ENCODE measurements around the gene NFIC. TPM values are rescaled to one million over a fixed set of nuclear protein-coding genes. Genes with fewer than 3 reads are reported as not detected.

NFIC gene
- polyA plus RNA-seq, 1 of the 3 experiments (the other 2 are of a cell fraction) = 7.2 TPM

DNA sequence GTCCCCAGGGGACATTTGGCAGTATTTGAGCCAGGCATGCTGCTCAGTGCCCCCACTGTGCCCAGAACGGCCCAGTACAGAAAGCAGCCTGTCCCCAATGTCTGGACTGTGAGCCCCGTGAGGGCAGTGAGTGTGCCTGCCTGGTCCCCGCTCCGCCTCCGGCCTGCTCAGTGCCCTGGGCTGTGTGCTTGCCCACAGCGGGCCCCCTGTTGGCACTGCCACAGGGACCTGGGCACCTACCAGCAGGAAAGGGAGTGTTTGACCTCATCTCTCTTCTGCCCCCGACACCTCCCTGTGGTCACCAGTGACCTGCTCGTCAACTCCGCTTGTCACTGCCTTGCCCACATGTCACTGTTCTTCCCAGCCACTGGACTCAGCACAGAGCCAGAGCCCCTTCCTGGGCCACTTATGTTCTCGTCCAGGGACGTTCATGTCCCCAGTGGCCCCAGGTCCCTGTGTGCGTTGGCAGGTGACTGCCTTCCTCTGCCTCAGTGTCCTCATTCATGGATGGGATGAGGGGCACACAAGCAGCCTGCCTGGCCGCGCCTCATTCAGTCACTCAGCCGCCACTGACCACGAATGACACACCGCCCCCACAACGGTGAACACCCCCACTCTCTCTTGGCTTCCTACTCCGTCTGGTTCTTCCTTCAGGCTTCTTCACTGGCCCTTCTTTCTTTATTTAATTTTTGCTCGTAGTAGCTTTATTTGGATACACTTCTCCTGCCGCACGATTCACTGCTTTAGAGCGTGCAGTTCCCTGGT, 142.6 kb downstream of the NFIC start:
- Histone ChIP-seq H3F3A (replicated peaks; ENCODE audit: insufficient read depth) (peaks cover 13% of the 10 kb centered on the region), H3K4me1 (ENCODE audit: control insufficient read depth in 1 of 2, insufficient read depth in 2 of 2, low read depth in 1 of 2, low read length in 1 of 2) (peaks cover 11% of the 10 kb centered on the region in 2 experiments; a peak in 2 of 4 replicates), H3K36me3 (replicated peaks in 1 of 2; ENCODE audit: control insufficient read depth in 1 of 2, insufficient read depth in 2 of 2, low read length in 1 of 2) (peaks cover 0 to 7% of the 10 kb centered on the region in 2 experiments), H3K79me2 (ENCODE audit: insufficient read depth) (peaks cover 78% of the 10 kb centered on the region), H3K4me3 (ENCODE audit: low read depth in 2 of 2, low read length in 1 of 2) (no peak overlapping the region), H4K20me1 (ENCODE audit: insufficient read depth) (peaks cover 63% of the 10 kb centered on the region), H3K27me3 (ENCODE audit: insufficient read depth) (no peaks in the 10 kb centered on the region), H2AFZ (ENCODE audit: low read depth) (no peak overlapping the region), H3K9me3 (no peaks in the 10 kb centered on the region), H3K9me2 (no peaks in the 10 kb centered on the region), H3K27ac (ENCODE audit: low read depth in 2 of 2, low read length in 1 of 2) (peak overlapping the region in 1 of 2 experiments; percentile 50; a peak in 2 of 4 replicates), H3K4me2 (peak overlapping the region; percentile 7), H3K9ac (no peak overlapping the region)
- ChIA-PET POLR2A (no interaction called here), CTCF (no interaction called here)
- TF ChIP-seq MXI1 (IDR thresholded peaks at IDR 0.05; ENCODE audit: low read depth, low read length) (no peak), SIN3A (IDR thresholded peaks at IDR 0.05; ENCODE audit: borderline replicate concordance, low read depth, low read length) (no peak), FOSL2 (IDR thresholded peaks at IDR 0.05; ENCODE audit: borderline replicate concordance, low read depth) (no peak), ELF1 (IDR thresholded peaks at IDR 0.05) (no peak), RCOR1 (IDR thresholded peaks at IDR 0.05; ENCODE audit: low read length) (no peak), MEF2A (IDR thresholded peaks at IDR 0.05; ENCODE audit: borderline replicate concordance, low read depth) (no peak), FOXM1 (IDR thresholded peaks at IDR 0.05; ENCODE audit: low read depth) (no peak), CHD2 (IDR thresholded peaks at IDR 0.05; ENCODE audit: low read length, partially characterized antibody) (no peak), EZH2phosphoT487 (IDR thresholded peaks at IDR 0.05; ENCODE audit: borderline replicate concordance, low read depth) (no peak), RAD21 (IDR thresholded peaks at IDR 0.05; ENCODE audit: low read length) (no peak), NRF1 (IDR thresholded peaks at IDR 0.05; ENCODE audit: low read depth, low read length) (no peak), JUND (IDR thresholded peaks at IDR 0.05) (no peak), RXRA (IDR thresholded peaks at IDR 0.05; ENCODE audit: borderline replicate concordance, low read depth) (no peak)
- TF ChIP-seq, protein P1, sequence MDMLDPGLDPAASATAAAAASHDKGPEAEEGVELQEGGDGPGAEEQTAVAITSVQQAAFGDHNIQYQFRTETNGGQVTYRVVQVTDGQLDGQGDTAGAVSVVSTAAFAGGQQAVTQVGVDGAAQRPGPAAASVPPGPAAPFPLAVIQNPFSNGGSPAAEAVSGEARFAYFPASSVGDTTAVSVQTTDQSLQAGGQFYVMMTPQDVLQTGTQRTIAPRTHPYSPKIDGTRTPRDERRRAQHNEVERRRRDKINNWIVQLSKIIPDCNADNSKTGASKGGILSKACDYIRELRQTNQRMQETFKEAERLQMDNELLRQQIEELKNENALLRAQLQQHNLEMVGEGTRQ (IDR thresholded peaks at IDR 0.05; ENCODE audit: borderline replicate concordance, low read depth, low read length) = no peak
- TF ChIP-seq, protein P2, sequence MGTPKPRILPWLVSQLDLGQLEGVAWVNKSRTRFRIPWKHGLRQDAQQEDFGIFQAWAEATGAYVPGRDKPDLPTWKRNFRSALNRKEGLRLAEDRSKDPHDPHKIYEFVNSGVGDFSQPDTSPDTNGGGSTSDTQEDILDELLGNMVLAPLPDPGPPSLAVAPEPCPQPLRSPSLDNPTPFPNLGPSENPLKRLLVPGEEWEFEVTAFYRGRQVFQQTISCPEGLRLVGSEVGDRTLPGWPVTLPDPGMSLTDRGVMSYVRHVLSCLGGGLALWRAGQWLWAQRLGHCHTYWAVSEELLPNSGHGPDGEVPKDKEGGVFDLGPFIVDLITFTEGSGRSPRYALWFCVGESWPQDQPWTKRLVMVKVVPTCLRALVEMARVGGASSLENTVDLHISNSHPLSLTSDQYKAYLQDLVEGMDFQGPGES (IDR thresholded peaks at IDR 0.05; ENCODE audit: low read depth, low read length) = no peak
- TF ChIP-seq, protein P3, sequence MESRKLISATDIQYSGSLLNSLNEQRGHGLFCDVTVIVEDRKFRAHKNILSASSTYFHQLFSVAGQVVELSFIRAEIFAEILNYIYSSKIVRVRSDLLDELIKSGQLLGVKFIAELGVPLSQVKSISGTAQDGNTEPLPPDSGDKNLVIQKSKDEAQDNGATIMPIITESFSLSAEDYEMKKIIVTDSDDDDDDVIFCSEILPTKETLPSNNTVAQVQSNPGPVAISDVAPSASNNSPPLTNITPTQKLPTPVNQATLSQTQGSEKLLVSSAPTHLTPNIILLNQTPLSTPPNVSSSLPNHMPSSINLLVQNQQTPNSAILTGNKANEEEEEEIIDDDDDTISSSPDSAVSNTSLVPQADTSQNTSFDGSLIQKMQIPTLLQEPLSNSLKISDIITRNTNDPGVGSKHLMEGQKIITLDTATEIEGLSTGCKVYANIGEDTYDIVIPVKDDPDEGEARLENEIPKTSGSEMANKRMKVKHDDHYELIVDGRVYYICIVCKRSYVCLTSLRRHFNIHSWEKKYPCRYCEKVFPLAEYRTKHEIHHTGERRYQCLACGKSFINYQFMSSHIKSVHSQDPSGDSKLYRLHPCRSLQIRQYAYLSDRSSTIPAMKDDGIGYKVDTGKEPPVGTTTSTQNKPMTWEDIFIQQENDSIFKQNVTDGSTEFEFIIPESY (IDR thresholded peaks at IDR 0.05; ENCODE audit: borderline replicate concordance, low read depth) = no peak
- DNase-seq = no peak
- WGBS (ENCODE audit: low lambda C conversion rate) = 88% methylated on average over 17 of the region's 23 CpGs

Measured in SK-N-SH (cell line).